Effector CD8-positive, alpha-beta T cell (primary cell): Measurements from ENCODE around the gene AGPAT4.

Experiments used
- DNase-seq: peaks from one replicate; lab custom pipeline; 2025; lab: John Stamatoyannopoulos, UW

Gene AGPAT4

GRCh38 chr6:161110028-161110779, 163.7 kb downstream of the AGPAT4 start:
- DNase-seq = no peak

DNA sequence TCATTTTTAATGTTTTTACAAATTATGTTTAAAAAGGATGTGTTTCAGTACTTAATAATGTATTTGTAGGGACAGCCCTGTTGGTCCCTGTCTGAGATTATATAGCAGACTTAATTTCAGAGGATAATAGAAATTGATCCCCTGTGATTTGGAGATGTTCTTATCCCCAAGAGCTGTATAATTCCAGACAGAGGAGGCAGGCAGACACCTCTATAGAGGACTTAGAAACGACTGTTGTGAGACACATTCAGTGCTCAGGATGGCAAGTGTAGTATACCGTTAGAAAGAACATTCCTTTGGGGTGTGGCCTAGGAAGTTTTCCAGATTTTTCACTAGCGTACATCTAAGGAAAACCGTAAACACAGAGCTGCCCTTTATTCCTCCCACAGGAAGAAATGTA, 164.5 kb downstream of the AGPAT4 start:
- DNase-seq = no peak

- DNase-seq = no peak
Observed at GRCh38 chr6:161108916-161109315, 164.9 kb downstream of the AGPAT4 start.

GRCh38 chr6:161107779-161108730, 165.8 kb downstream of the AGPAT4 start:
- DNase-seq = no peak

GRCh38 chr6:161105408-161105807, 168.5 kb downstream of the AGPAT4 start:
- no peak for DNase-seq

- DNase-seq = no peak
Observed at GRCh38 chr6:161104966-161105365, 168.9 kb downstream of the AGPAT4 start.

DNA sequence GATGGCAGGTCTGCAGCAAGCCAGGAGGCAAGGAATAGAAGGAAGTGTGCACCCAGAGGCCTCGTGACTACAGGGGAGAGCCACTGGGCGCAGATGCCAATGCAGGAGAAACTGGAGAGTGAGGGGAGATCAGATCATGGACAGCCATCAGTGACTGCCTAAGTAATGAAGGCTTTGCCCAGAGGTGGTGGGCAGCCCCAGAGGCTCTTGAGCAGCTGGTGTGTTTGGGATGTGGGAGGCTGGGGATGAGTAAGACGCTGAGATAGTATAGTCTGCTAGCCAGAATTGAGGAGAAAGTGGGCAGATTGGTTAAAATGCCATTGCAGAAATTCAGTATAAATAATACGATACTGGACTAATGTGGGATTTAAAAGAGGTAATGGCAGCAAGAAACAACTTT, 170.4 kb downstream of the AGPAT4 start:
- DNase-seq = no peak

- no peak for DNase-seq
Observed at GRCh38 chr6:161101517-161101916, 172.3 kb downstream of the AGPAT4 start.

DNA sequence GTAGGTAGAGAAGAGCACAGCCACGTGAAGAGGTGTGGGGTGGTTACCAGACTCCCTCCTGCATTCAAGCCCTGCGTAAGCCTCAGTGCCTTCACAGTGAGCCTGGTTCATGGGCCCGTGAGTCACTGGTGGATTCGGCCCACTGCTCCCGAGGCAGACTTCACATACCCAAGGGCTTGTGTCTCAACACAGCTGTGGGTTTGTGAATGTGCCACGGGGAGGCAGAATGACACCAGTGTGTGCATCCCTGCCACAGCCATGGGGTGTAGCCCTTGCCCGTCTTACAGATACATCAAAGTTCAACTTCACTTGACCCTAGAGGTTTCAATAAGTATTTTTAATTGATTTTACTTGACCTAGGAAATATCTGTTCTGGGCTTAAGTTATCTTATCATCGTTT, 173.8 kb downstream of the AGPAT4 start:
- DNase-seq = no peak

DNA sequence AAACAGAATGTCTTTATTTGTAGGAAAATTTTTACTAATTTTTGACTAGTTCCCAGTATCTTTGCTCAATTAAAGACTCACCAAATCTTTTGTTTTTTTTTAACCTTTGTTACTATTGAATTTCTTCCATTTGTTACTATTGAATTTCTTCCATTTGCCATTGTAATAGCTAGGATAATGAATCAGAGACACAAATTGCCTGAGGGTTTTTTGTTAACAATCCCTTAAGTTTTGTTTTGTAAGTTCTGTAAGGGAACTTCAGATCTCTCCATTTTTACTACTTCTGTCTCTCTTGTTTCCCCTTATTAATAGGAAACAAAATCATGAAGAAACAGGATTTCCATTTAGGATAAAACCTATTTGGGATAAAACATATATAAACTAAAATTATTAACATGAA, 177.9 kb downstream of the AGPAT4 start:
- no peak for DNase-seq

- no peak for DNase-seq
Observed at GRCh38 chr6:161094955-161095354, 178.9 kb downstream of the AGPAT4 start.

DNA sequence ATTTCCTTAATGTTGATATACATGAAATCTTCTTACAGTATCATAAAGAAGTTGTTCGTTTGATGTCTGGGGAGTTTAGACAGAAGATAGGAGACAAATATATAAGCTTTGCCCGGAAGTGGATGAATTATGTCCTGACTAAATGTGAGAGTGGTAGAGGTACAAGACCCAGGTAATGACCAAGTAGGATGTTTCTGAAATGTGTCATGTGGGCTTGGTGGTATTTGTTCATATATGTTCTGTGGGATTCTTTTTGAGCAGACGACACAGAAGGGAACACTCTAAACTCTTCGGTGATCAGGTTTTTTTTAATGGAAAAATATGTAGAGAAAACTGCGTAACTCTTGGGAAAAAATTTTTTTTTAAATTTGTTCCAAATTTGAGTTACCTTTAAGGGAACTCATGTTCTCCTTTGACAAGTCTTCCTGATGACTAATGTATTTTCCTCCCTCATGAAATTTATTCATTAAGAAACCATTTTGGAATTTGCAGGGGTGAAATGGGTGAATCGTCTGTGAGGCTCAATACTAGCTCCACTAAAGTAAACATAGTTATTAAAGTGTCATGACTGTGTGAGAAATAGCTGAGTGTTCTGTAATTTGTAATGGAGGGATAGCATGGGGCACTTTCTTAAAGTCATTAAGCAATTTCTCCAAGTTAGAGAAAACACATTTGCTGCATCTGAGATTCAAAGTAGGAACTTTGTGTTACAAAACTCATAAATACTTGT, 181.7 kb downstream of the AGPAT4 start:
- no peak for DNase-seq

DNA sequence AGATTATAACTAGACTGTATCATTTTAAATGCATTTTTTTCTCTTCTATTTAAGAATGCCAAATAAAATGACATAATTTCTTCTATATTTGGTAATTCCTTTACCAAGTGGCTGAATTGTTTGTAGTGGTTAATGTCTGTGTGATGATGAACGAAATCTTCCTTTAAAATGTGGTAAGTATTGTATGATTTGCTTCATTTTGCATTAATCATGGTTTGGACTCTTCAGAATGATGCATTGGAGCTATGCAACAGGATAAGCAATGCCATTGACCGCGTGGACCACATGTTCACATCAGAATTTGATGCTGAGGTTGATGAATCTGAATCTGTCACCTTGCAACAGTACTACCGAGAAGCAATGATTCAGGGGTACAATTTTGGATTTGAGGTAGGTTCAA, 182.7 kb downstream of the AGPAT4 start:
- DNase-seq = no peak

DNA sequence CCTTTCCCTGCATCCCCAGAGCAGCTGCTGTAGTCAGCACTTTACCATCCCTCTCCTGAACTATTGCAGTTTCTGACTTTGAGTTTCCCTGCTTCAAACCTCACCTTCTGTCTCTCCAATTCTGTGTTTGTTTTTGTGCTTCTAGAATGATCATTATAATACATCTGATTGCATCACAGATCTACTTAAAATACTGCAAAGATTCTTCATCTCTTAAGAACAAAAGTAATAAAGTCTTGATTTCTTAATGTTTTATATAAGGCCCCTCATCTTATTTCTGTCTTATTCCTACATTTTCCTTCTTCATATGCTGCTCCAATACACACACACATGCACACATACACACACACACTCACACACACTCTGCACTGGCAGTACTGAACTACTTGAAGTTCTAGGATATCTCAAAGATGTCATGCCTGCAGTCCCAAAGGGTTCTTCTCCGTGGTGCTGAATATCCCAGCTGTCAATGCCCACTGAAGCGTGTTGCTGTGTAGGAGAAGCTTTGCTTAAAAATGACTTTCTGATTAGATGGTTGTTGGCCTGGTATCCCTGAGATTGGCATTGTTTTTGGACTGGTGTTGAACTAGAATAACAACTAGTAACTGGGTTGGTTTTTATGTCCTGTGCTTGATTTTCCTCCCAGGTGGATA, 185.1 kb downstream of the AGPAT4 start:
- no peak for DNase-seq

GRCh38 chr6:161085246-161085645, 188.6 kb downstream of the AGPAT4 start:
- DNase-seq = no peak

- no peak for DNase-seq
Observed at GRCh38 chr6:161082215-161082614, 191.6 kb downstream of the AGPAT4 start.

DNA sequence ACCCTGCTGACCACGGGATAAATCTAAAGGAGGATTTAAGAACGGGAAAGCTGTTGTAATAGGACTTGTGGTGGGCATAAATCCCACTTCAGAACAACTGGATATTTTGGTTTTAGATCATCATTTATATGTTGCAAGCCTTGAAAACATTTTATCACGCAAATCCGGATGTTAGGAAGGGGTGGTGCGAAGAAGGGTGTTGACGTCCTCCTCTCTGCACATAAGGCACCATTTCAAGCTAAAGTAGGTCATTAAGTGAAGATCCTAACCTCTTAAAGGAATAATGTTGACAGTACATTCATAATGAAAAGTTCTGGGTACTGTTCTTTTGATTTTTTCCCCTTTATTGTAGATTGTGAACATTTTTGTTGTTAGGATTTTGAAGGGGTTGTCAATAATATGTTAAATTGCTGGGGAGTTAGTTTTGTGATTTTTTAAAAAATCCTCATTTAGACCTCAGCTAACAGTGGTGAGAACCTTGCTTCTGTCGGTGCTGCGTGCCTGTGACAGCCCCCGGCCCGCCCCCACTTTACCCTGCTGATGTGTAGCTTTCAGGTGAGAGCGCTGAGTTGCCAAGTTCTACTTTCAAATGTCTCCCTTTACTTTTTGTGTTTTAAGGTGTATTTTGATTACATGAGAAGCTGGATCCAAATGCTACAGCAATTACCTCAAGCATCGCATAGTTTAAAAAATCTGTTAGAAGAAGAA, 193.4 kb downstream of the AGPAT4 start:
- DNase-seq = no peak
